ENCODE measurements around the gene TAF6.

- TF ChIP-seq TAF1 (IDR thresholded peaks at IDR 0.05; ENCODE audit: low read depth, low read length), result no peak
- no peak for TF ChIP-seq POLR2AphosphoS5 (IDR thresholded peaks at IDR 0.05; ENCODE audit: low read depth, low read length)
- no peak for TF ChIP-seq POLR2A (IDR thresholded peaks at IDR 0.05; ENCODE audit: low read depth, low read length)
- no peak for TF ChIP-seq POU2F2 (IDR thresholded peaks at IDR 0.05; ENCODE audit: low read depth, low read length)
Observed at GRCh38 chr7:100105534-100105933, 13.6 kb downstream of the TAF6 start.

All from GM12891 (cell line).